GM12875 (cell line): ENCODE measurements around the gene HCFC1R1.

Experiments used
- H3K4me3 ChIP-seq: one replicate; pipeline ENCODE4 v1.5.1; 2011; ENCODE audit warnings: low read depth, low read length, control low read depth
- TF ChIP-seq, protein P1 (sequence below): IDR thresholded peaks from 2 replicates; pipeline ENCODE4 v1.5.1; 2011; ENCODE audit warnings: low read depth, mild to moderate bottlenecking, control low read depth, inconsistent platforms, low read length, moderate library complexity, borderline replicate concordance; ENCODE audit not compliant: insufficient read depth

HCFC1R1 gene

DNA sequence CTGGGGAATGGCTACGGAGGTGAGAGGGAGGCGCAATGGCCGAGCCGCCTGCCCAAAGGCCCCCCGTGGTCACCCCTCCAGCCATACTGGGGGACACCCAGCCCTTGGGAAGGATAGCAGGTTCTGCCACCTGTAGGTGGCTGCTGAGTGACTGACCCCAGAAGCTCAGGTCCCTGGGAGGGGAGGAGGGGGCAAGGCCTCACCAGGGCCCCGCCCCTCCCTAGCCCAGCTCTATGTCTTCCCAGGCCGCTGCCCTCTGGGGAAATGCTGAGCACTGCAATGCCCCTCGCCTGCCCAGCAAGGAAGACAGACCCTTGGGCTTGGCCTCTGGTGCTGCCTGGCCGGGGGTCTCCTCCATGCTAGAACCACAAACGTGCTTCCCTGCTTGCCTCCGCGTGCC is 22.4 kb downstream of the HCFC1R1 start:
- TF ChIP-seq, protein P1, sequence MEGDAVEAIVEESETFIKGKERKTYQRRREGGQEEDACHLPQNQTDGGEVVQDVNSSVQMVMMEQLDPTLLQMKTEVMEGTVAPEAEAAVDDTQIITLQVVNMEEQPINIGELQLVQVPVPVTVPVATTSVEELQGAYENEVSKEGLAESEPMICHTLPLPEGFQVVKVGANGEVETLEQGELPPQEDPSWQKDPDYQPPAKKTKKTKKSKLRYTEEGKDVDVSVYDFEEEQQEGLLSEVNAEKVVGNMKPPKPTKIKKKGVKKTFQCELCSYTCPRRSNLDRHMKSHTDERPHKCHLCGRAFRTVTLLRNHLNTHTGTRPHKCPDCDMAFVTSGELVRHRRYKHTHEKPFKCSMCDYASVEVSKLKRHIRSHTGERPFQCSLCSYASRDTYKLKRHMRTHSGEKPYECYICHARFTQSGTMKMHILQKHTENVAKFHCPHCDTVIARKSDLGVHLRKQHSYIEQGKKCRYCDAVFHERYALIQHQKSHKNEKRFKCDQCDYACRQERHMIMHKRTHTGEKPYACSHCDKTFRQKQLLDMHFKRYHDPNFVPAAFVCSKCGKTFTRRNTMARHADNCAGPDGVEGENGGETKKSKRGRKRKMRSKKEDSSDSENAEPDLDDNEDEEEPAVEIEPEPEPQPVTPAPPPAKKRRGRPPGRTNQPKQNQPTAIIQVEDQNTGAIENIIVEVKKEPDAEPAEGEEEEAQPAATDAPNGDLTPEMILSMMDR: no peak
- no peak overlapping the region for H3K4me3 ChIP-seq

- H3K4me3 ChIP-seq: no peak overlapping the region
- TF ChIP-seq, protein P1: no peak
Observed at GRCh38 chr16:3000540-3000939, 23.2 kb downstream of the HCFC1R1 start.

- H3K4me3 ChIP-seq: no peak overlapping the region
- TF ChIP-seq, protein P1: no peak
Observed at GRCh38 chr16:2999929-3000328, 23.8 kb downstream of the HCFC1R1 start.

GRCh38 chr16:2996298-2996697 is 27.4 kb downstream of the HCFC1R1 start:
- no peak overlapping the region for H3K4me3 ChIP-seq
- TF ChIP-seq, protein P1: no peak

GRCh38 chr16:2992383-2993081 is 31.2 kb downstream of the HCFC1R1 start:
- TF ChIP-seq, protein P1: no peak
- H3K4me3 ChIP-seq: no peak overlapping the region

DNA sequence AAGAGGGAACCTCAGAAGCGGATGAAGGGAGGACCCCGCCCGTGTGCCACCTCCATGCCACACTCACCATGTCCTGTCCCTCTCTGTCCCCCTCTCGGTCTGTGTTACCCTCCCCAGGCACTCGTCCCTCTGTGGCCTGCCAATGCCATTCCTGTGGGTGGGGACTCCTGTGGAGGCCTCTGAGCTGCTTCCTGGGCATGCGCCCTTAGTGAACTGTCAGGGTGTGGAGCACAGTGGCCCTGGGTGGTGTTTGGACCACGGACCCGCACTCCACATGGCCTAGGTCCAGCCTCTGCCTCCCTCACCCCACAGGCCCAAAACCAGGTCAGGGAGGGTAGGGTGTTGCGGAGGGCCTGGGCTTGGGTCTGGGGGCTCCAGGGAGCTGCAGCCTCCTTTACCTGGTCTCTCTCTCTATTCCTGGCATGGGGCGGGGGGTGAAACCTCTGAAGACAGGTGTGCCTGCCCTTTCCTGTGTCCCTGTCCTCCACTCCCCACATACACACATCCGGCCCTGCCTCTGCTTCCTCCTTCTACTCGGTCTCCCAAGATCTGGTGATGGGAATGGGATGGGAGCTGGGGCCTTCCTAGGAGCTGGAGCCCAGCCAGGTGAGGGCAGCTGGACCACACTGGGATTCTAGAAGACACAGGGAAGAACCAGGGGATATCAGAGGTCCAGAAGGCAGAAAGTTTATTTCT is 32.0 kb downstream of the HCFC1R1 start:
- TF ChIP-seq, protein P1: no peak

GRCh38 chr16:2990891-2991290 is 32.9 kb downstream of the HCFC1R1 start:
- TF ChIP-seq, protein P1: no peak

More for the DNA sequence above, 32.0 kb downstream of the HCFC1R1 start:
- no peak overlapping the region for H3K4me3 ChIP-seq

More at GRCh38 chr16:2990891-2991290, 32.9 kb downstream of the HCFC1R1 start:
- H3K4me3 ChIP-seq: no peak overlapping the region
